ENCODE data around the gene BRICD5.

Gene BRICD5

GRCh38 chr16:2199621-2200139 is 11.0 kb downstream of the BRICD5 start:
- no peak for DNase-seq (ENCODE audit: low read depth in 2 of 3, low spot score in 1 of 3)

GRCh38 chr16:2199095-2199494 is 11.6 kb downstream of the BRICD5 start:
- no peak for DNase-seq (ENCODE audit: low read depth in 2 of 3, low spot score in 1 of 3)

DNA sequence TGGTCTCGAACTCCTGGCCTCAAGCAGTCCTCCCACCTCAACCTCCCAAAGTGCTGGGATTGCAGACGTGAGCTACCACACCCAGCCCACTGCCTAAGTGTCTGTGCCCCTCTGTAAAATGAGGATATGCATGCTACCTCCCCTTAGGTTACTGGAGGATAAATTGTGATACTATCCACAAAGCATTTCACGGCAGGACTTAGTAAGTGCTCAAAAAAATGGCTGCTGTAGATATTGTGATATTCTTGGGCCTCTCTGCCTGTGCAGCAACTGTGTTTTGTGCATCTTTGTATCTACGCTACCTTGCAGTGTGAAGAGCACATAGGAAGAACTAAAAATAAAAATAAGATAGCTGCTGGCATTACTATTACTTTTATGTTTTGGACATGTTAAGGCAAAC is 12.4 kb downstream of the BRICD5 start:
- no peak for DNase-seq (ENCODE audit: low read depth in 2 of 3, low spot score in 1 of 3)

DNA sequence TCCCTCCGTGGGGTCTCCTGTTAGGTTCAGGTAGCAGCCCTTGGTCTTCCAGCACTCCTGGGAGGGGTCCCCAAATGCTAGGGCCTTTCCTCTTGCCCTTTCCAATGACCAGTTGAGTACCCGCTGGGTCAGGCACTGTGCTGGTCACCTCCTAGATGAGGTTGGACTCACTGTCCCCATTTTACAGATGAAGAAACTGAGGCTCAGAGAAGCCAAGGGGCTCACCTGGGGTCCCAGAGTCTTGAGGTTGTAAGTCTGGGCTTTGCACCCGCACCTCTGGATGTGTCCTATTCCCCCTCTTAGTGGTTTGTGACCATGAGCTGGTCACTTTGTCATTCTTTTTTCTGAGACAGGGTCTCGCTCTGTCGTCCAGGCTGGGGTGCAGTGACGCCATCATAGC is 12.9 kb downstream of the BRICD5 start:
- DNase-seq (ENCODE audit: low read depth in 2 of 3, low spot score in 1 of 3) = no peak

DNA sequence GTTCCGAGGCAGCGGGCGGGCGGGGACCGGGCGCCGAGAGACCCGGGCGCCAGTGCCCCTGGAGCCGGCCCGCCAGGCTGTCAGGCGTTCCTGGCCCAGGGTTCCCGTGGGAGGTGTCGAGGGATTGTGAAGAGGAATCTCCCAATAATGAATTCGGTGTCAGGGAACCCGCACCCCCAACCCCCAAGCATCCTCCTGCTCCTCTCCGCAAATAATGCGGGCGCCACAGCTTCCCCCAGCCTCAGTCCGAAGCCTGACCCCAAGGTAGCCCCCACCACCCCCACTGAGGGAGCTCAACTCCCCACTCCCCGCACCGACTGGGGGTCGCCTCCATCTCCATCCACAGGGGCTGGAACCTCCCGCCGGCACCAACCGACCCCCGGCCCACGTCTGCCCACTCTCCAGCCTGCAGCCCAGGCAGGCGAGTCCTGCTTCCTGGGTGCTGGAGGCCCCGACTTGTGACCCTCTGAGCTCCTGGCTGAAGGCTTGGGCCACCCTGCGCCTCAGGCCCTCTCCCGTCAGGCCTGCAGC is 13.6 kb downstream of the BRICD5 start:
- DNase-seq (ENCODE audit: low read depth in 2 of 3, low spot score in 1 of 3) = no peak

DNA sequence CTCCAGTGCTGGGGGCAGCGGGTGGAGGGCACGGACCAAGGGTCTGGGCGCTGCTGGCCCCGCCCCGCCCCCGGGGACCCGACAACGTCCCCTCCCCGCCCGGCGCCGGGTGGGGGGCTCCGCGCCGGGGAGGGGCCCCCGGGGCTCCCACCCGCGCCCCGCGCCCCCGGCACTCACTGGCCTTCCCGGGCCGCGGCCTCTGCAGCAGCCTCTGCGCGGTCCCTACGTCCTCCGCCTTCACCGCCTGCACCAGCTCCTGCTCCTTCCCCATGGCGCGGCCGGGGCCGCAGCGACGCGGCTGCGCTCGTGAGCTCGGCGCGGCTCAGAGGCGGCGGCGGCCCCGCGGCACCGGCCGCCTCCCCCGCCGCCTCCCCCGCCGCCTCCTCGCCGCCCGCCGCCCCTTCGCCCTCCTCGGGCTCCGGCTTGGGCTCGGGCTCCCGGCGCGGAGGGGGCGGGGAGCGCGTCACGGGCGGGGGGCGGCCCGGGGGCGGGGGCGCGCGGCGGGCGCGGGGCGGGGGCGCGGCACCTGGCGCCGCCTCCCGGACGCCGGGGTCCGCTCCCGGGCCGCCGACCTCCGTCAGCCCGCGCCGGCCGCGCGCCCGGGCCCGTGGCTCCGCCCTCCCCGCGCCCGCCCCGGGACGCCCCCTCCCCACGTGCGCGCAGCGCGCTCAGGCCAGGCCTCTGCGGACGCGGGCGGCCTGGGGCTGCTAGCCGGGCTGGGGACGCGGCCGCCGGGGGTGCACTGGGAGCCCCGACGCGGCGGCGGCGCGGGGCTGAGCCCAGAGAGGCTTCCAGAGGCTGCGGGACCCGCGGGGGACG is 14.3 kb downstream of the BRICD5 start, which contains the start of gene CASKIN1:
CASKIN1 (minus strand) TSS at position 444 of the 819 bp plus-strand sequence; CDS start at position 271, 173 bp downstream.
- DNase-seq (ENCODE audit: low read depth in 2 of 3, low spot score in 1 of 3) = no peak

GRCh38 chr16:2195322-2196161 is 15.1 kb downstream of the BRICD5 start:
- no peak for DNase-seq (ENCODE audit: low read depth in 2 of 3, low spot score in 1 of 3)

- DNase-seq (ENCODE audit: low read depth in 2 of 3, low spot score in 1 of 3) = peak in 2 of 3 donors; percentile 35 to 37
Observed at GRCh38 chr16:2194852-2195321, 15.8 kb downstream of the BRICD5 start.

- no peak for DNase-seq (ENCODE audit: low read depth in 2 of 3, low spot score in 1 of 3)
Observed at GRCh38 chr16:2194166-2194834, 16.4 kb downstream of the BRICD5 start.

- DNase-seq (ENCODE audit: low read depth in 2 of 3, low spot score in 1 of 3) = no peak
Observed at GRCh38 chr16:2191446-2191706, 19.3 kb downstream of the BRICD5 start.

- DNase-seq (ENCODE audit: low read depth in 2 of 3, low spot score in 1 of 3) = no peak
Observed at GRCh38 chr16:2190659-2191445, 19.8 kb downstream of the BRICD5 start.

DNA sequence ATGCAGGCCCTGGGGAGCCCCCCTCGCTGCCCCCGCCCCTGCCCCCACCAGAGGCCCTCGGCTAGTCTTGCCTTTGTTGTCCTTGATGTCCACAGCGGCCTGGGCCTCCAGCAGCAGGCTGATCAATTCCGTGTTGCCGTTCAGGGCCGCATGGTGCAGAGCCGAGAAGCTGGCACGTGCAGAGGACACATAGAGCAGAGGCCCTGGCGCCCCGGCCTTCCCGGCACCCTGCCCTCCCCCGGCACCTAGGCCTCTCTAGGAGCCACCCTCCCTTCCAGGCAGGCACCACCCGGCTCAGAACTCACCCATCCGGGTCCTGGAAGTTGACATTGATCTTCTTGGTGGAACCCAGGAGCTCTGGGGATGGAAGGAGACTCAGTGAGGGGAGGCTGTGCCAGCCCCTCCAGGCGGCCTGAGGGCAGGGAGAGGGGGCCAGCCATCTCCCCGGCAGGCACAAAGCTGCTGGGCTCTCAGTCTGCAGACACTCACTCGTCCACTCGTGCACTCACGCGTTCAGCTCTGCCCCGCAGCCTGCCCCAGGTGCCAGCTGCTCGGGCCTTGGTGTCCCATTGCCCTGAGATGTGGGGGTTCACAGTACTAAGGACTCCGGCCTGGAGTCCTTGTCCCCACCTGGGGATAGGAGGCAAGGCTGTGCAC is 20.5 kb downstream of the BRICD5 start:
- DNase-seq (ENCODE audit: low read depth in 2 of 3, low spot score in 1 of 3) = no peak

- no peak for DNase-seq (ENCODE audit: low read depth in 2 of 3, low spot score in 1 of 3)
Observed at GRCh38 chr16:2189252-2189893, 21.3 kb downstream of the BRICD5 start.

DNA sequence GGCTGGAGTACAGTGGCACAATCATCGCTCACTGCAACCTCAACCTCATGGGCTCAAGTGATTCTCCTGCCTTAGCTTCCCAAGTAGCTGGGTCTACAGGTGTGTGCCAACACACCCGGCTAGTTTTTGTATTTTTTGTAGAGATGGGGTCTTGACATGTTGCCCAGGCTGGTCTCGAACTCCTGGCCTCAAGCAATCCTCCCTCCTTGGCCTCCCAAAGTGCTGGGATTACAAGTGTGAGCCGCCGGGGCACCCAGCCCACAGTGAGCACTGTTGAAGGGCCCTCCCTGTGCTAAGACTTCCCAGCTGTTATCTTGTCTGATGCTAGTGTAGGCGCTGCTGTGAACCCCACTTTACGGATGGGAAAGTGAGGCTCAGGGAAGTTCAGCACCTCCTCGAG is 22.3 kb downstream of the BRICD5 start:
- DNase-seq (ENCODE audit: low read depth in 2 of 3, low spot score in 1 of 3) = no peak

DNA sequence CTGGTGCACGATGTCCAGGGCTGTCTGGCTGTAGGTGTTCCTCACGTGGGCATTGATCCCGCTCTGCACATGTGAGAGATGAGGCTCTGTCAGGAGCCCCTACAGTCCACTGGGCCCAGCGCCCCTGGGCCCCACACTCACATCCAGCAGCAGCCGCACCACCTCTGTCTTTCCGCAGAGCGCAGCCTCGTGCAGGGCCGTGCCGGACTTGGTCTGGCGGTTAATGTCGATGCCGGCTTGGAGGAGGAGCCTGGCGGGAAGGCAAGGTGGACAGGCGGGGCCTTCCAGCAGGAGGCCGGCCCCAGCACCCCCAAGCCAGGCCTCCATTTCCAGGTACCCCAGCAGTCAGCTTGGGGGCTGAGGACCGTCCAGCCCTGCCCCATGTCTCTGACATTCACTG is 23.5 kb downstream of the BRICD5 start:
- DNase-seq (ENCODE audit: low read depth in 2 of 3, low spot score in 1 of 3) = no peak

DNA sequence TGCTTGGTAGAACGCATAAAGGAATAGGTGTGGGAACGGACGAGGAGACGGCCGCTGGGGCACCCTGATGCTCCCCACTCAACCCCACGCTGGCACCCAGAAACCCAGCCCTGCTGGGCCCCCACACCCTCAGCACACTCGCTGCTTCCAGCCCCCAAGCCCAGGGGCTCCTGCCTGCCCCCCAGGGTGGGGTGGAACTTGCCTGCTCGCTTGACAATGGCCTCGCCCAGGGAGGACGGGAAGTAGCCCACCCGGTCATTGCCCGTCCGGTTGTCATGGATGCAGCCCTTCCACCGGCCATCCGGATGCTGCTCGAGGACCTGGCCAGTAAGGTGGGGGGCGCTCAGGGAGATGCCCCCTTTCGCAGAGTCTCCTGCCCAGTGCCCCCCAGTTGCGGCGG is 24.2 kb downstream of the BRICD5 start:
- no peak for DNase-seq (ENCODE audit: low read depth in 2 of 3, low spot score in 1 of 3)

DNA sequence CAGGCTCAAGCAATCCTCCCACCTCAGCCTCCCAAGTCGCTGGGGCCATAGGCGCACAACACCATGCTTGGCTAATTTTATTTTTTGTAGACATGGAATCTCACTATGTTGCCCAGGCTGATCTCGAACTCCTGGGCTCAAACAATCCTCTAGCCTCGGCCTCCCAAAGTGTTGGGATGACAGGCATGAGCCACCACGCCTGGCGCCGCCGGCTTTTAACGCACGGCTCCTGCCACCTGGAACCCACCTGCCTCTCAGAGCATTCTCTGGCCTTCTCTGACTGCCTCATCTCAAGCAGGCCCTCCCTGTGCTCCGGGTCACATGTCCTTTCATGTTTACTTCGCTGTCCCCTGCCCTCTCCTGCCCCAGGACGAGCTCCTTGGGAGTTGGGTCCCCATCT is 24.6 kb downstream of the BRICD5 start:
- no peak for DNase-seq (ENCODE audit: low read depth in 2 of 3, low spot score in 1 of 3)

GRCh38 chr16:2184962-2185361 is 25.7 kb downstream of the BRICD5 start:
- DNase-seq (ENCODE audit: low read depth in 2 of 3, low spot score in 1 of 3) = no peak

- no peak for DNase-seq (ENCODE audit: low read depth in 2 of 3, low spot score in 1 of 3)
Observed at GRCh38 chr16:2184346-2184745, 26.3 kb downstream of the BRICD5 start.
